Body of pancreas (tissue), 4 donors: ENCODE data around the gene PUS7L. TPM values are rescaled to one million over a fixed set of nuclear protein-coding genes. Genes with fewer than 3 reads are reported as not detected.

Source experiments
- ATAC-seq: fragments of 150-250 bp; one replicate; pipeline ENCODE4 v1.9.1; 2016
- DNase-seq, 4 donors: peaks; one replicate each; pipeline ENCODE4 v3.0.0-alpha.2; 2019
- H3K27ac ChIP-seq, 4 donors: fragments of 200-600 bp; sonication (generic); 1 replicate in 3 of 4; 2 replicates in 1 of 4; pipeline versions ENCODE4 v1.5.1 to v1.6.1; 2016 to 2019; ENCODE audit warnings: mild to moderate bottlenecking in 1 of 4, mixed read lengths in 1 of 4, moderate library complexity in 1 of 4
- H3K27me3 ChIP-seq, 2 donors: fragments of 200-600 bp; sonication (generic); one replicate each; pipeline ENCODE4 v1.6.0; 2016; ENCODE audit warnings: mild to moderate bottlenecking in 1 of 2
- H3K36me3 ChIP-seq, 2 donors: fragments of 200-600 bp; sonication (generic); replicated peaks in 1 of 2; 2 replicates each; pipeline ENCODE4 v1.5.1; 2016; ENCODE audit warnings: low read depth in 2 of 2; ENCODE audit not compliant: insufficient read depth in 1 of 2
- H3K4me1 ChIP-seq: fragments of 200-600 bp; sonication (generic); one replicate; pipeline ENCODE4 v1.6.0; 2016
- H3K4me3 ChIP-seq, 2 donors: fragments of 200-600 bp; sonication (generic); 1 replicate in 1 of 2; 2 replicates in 1 of 2; pipeline ENCODE4 v1.5.1; 2016 to 2019
- H3K9me3 ChIP-seq, 3 donors: fragments of 200-600 bp; sonication (generic); 1 replicate in 2 of 3; 2 replicates in 1 of 3; pipeline ENCODE4 v1.5.1; 2016
- CTCF ChIP-seq, 7 experiments: fragments of 450-650 bp in 4 of 7; fragments of 200-600 bp in 3 of 7; sonication (generic) in 3 of 7; IDR thresholded peaks; one replicate each; pipeline ENCODE4 v1.5.1; 2016 to 2019; ENCODE audit warnings: antibody characterized with exemption in 7 of 7
- POLR2A ChIP-seq, 3 donors: fragments of 450-650 bp; IDR thresholded peaks; one replicate each; pipeline ENCODE4 v1.6.1; 2016; ENCODE audit warnings: antibody characterized with exemption in 3 of 3, mild to moderate bottlenecking in 2 of 3
- WGBS, 2 donors: methylation state at CpG; one replicate each; pipeline ENCODE4 v1.1.5; 2017; 5-methylcytosine and 5-hydroxymethylcytosine counted together
- intact Hi-C: fragments of 100-400 bp; cut with DNase I; formaldehyde crosslinking; loops from one replicate; pipeline ENCODE4 v1.15.1; 2023
- total RNA-seq, 2 donors: library from RNA; depleted of rRNA; stranded (reverse); fragments of >200 nt; gene quantifications; one replicate each; pipeline ENCODE4 v1.1.0, GENCODE V29; 2016

The PUS7L gene
- total RNA-seq, 2 donors from 2014 or later: 7.3 to 14.8 TPM

GRCh38 chr12:43762596-43762995, 4.0 kb upstream of the PUS7L start:
- ATAC-seq (no peak), DNase-seq (no peak)
- TF ChIP-seq CTCF (IDR thresholded peaks at IDR 0.05) (no peak), POLR2A (IDR thresholded peaks at IDR 0.05) (no peak)
- no peak overlapping the region for H3K4me3 ChIP-seq
- intact Hi-C loops: no loop called here
- H3K27me3 ChIP-seq: no peaks in the 10 kb centered on the region
- H3K36me3 ChIP-seq: no peaks in the 10 kb centered on the region
- no peak overlapping the region for H3K27ac ChIP-seq
- peaks cover 39% of the 10 kb centered on the region for H3K4me1 ChIP-seq
- H3K9me3 ChIP-seq: no peaks in the 10 kb centered on the region

- Histone ChIP-seq H3K27ac (no peak overlapping the region), H3K27me3 (no peaks in the 10 kb centered on the region), H3K9me3 (no peaks in the 10 kb centered on the region), H3K4me3 (no peak overlapping the region), H3K4me1 (peaks cover 46% of the 10 kb centered on the region), H3K36me3 (no peaks in the 10 kb centered on the region)
- DNase-seq (no peak), ATAC-seq (no peak)
- TF ChIP-seq CTCF (IDR thresholded peaks at IDR 0.05) (no peak), POLR2A (IDR thresholded peaks at IDR 0.05) (no peak)
- intact Hi-C loops: no loop called here
Measured at GRCh38 chr12:43761500-43761899, 2.9 kb upstream of the PUS7L start.

- ATAC-seq: no peak
- Histone ChIP-seq H3K4me1 (peaks cover 53% of the 10 kb centered on the region), H3K27ac (peak overlapping the region in 3 of 4 donors; percentile 76 to 96 (median 94)), H3K27me3 (no peaks in the 10 kb centered on the region), H3K4me3 (no peak overlapping the region), H3K9me3 (no peaks in the 10 kb centered on the region), H3K36me3 (no peaks in the 10 kb centered on the region)
- TF ChIP-seq CTCF (IDR thresholded peaks at IDR 0.05) (no peak), POLR2A (IDR thresholded peaks at IDR 0.05) (no peak)
- peak; percentile 56 to 75 (median 73) for DNase-seq
- intact Hi-C loops: no loop called here
- WGBS, 2 donors: 17 to 22% methylated on average over 2 of the region's 2 CpGs
Measured at GRCh38 chr12:43760396-43760795, 1.8 kb upstream of the PUS7L start.

GRCh38 chr12:43758247-43758727, 303 bp downstream of the PUS7L start:
- no peaks in the 10 kb centered on the region for H3K9me3 ChIP-seq

More at GRCh38 chr12:43758247-43758727, 303 bp downstream of the PUS7L start:
- DNase-seq (peak; percentile 17 to 50 (median 42)), ATAC-seq (peak; percentile 21)
- H3K4me1 ChIP-seq: peaks cover 59% of the 10 kb centered on the region
- WGBS, 2 donors: 0 to 1% methylated on average over 12 to 18 of the region's 18 CpGs
- H3K4me3 ChIP-seq: peak overlapping the region; percentile 38 to 53
- peak overlapping the region; percentile 27 to 96 (median 76) for H3K27ac ChIP-seq
- intact Hi-C loops: no loop called here
- TF ChIP-seq POLR2A (IDR thresholded peaks at IDR 0.05): no peak
- no peak for TF ChIP-seq CTCF (IDR thresholded peaks at IDR 0.05)
- H3K36me3 ChIP-seq: no peaks in the 10 kb centered on the region
- H3K27me3 ChIP-seq: no peaks in the 10 kb centered on the region
